GM20431 (cell line): ENCODE data around the gene PARPBP.
"Not testable (repeated sequence)": the region's sequence is repeated elsewhere in the genome, so short reads cannot be mapped to it uniquely, and the experiment has no call there.

Experiments used
- in situ Hi-C: fragments of 300-500 bp; cut with MseI, MboI; formaldehyde crosslinking; loops from one replicate; pipeline ENCODE4 v1.15.0; 2020; ENCODE audit warnings: low sequenced_read_pairs; ENCODE audit not compliant: unreplicated experiment

Gene PARPBP

GRCh38 chr12:102147062-102147587 lies 27.1 kb downstream of the PARPBP start:
- in situ Hi-C loops: not testable (repeated sequence)

DNA sequence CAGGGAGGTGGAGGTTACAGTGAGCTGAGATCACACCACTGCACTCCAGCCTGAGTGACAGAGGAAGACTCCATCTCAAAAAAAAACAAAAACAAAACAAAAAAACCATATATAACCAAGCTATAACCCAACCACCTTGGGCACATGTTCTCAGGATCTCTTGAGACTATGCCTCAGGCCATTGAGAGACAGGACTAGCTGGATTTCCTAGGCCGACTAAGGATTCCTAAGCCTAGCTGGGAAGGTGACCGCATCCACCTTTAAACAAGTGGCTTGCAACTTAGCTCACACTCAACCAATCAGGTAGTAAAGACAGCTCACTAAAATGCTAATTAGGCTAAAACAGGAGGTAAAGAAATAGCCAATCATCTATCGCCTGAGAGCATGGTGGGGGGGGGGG lies 35.2 kb downstream of the PARPBP start:
- in situ Hi-C loops: loop anchor here (25.0 kb wide), 1 partner anchor 332 kb away; the partner anchor contains the start of gene IGF1

DNA sequence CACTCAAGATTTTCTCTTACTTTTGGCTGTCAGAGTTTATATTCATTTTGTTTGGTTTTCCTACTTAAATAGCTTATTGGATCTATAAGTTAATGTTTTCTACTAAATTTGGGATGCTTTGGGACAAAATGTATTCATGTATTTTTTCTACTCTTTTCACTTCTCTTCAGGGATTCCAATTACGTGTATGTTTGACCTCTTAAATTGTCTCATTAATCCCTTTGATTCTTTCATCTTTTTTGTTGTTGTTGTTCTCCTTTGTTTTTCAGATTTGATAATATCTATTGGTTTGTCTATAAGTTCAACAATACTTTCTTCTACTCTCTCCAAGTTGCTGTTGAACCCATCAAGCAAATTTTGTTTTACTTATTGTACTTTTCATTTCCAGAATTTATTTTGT lies 43.4 kb downstream of the PARPBP start:
- in situ Hi-C loops: loop anchor here (25.0 kb wide), 1 partner anchor 324 kb away; the partner anchor contains the start of gene IGF1

DNA sequence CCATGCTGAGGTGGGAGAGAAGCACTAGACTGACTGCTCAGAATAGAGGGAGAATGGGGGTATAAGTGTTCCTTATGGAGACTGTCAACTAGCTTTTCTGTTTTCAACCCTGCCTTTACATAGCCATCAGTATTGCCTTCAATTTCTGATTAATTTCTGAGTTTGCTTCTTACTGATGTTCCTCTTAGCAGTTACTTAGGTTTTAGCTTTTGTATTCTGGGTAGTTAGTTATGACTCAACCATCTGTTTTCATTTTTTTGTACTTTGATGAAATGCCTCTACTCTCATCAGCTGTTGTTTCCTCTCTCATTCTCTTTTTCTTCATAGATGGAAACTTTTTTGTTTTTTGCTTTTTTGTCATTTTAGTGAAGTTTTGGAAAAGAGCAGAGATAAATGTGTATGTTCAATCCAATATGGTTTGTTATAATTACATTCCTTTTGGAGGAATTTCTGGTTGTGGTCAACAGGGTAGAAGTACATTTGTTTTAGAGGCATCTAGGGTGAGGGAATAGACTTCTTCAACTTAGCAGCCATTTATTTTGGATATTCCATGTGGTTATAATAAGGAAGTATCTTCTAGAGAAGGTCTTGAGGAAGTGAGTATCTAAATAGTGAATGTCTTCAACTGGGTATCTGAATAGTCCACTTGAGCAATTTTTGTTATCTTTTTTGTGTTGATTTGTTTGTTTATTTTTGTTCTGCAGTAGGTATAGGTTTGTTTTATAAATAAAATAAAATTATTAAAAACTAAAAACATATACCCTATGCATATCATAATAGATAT lies 48.0 kb downstream of the PARPBP start:
- in situ Hi-C loops: loop anchor here (25.0 kb wide), 1 partner anchor 319 kb away; the partner anchor contains the start of gene IGF1

DNA sequence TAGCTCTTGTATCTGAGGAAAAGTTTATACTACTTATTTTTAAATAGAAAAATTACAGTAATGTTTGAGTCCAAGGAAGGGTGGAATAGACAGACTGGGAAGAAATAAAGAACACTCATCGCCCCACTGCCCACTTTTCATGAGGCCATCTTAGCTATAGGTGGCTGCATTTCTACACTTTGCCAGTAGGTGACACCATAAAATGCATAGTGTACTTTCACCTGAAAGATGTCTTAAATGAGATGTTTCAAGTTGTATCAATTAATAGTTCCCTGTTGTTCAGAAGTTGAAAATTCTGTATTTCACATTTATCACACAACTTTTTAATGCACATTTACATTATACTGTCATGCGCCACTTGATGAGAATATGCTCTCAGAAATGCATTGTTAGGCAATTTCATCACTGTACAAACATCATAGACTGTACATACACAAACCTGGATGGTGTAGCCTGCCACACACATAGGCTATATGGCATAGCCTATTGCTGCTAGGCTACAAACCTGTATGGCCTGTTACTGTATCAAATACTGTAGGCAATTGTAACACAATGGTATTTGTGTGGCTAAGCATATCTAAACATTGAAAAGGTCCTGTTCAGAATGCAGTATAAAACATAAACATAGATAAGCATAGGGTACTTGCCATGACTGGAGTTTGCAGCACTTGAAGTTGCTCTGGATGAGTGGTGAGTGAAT lies 50.1 kb downstream of the PARPBP start:
- in situ Hi-C loops: loop anchor here (25.0 kb wide), 1 partner anchor 317 kb away; the partner anchor contains the start of gene IGF1

DNA sequence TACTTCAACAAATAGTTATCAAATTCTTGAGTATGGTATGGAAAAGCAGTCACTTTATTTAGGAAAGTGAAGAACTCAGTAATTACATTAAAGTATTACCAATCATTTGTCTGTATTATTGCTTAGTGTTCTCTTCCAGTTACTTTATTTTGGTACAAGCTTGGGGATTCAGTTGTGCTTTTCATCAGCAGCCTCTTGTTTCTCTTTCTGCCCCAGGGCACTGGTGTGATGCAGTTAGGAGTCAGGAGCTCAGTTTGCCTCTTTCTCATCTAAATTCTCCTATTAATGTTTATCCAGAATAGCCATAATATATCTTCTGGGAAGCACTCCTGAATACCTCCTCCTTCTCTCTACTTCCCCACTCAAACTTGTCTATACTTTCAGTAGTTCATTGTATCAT lies 52.0 kb downstream of the PARPBP start:
- in situ Hi-C loops: loop anchor here (25.0 kb wide), 1 partner anchor 315 kb away; the partner anchor contains the start of gene IGF1

- in situ Hi-C loops: loop anchor here (25.0 kb wide), 1 partner anchor 315 kb away; the partner anchor contains the start of gene IGF1
Observed at GRCh38 chr12:102172436-102172835, 52.5 kb downstream of the PARPBP start.

- in situ Hi-C loops: loop anchor here (25.0 kb wide), 1 partner anchor 313 kb away; the partner anchor contains the start of gene IGF1
Observed at GRCh38 chr12:102174117-102174516, 54.1 kb downstream of the PARPBP start.

GRCh38 chr12:102174761-102175160 lies 54.8 kb downstream of the PARPBP start:
- in situ Hi-C loops: loop anchor here (25.0 kb wide), 1 partner anchor 313 kb away; the partner anchor contains the start of gene IGF1

- in situ Hi-C loops: no loop called here
Observed at GRCh38 chr12:102182635-102183034, 62.7 kb downstream of the PARPBP start.

- in situ Hi-C loops: no loop called here
Observed at GRCh38 chr12:102195826-102196225, 75.8 kb downstream of the PARPBP start.

DNA sequence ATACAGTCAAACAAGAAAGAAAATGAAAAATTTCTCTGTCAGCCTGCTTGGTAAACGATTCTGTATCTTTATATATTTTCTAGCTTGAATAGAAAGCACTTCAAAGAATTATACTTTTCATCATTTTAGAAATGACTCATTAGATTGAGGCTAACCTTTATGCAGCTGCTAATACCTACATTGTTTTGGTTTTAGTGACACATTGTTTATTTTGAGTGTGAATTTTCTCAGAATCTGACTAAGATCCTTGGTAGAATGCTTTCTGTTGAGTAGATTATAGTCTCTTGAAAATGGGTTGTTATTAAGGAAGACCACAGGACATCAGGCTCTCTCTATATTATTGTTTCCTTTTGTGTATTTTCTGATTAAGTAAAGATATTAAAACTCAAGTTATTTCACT lies 77.8 kb downstream of the PARPBP start, which contains the start of gene PMCH:
TSS of gene PMCH (minus strand) at position 45 of the 400 bp plus-strand sequence. CDS start 63 bp downstream, outside the sequence.
- in situ Hi-C loops: no loop called here

GRCh38 chr12:102201436-102202061 lies 81.6 kb downstream of the PARPBP start:
- in situ Hi-C loops: no loop called here

GRCh38 chr12:102202556-102202955 lies 82.6 kb downstream of the PARPBP start:
- in situ Hi-C loops: no loop called here

GRCh38 chr12:102204025-102204424 lies 84.0 kb downstream of the PARPBP start:
- in situ Hi-C loops: no loop called here

DNA sequence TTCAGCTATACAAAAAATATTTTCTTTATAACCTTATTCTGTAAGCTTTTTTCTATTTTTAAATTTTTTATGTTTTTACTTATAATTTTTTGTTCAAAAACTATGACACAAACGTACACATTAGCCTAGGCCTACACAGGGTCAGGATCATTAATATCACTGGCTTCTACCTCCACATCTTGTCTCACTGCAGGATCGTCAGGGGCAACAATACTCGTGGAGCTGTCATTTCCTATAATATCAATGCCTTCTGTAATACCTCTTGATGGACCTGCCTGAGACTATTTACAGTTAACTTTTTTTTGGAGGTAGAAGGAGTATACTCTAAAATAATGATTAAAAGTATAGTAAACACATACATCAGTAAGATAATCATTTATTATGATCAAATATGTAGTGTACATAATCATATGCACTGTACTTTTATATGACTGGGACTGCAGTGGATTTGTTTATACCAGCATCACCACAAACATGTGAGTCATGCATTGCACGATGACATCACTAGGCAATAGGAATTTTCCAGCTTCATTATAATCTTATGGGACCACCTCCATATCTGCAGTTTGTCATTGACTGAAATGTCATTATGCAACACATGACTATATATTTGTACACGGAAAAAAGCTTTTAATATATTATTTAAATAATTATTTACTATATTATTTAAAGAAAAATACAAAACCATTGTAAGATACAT lies 96.2 kb downstream of the PARPBP start:
- in situ Hi-C loops: no loop called here

- in situ Hi-C loops: no loop called here
Observed at GRCh38 chr12:102220736-102221135, 100.8 kb downstream of the PARPBP start.

DNA sequence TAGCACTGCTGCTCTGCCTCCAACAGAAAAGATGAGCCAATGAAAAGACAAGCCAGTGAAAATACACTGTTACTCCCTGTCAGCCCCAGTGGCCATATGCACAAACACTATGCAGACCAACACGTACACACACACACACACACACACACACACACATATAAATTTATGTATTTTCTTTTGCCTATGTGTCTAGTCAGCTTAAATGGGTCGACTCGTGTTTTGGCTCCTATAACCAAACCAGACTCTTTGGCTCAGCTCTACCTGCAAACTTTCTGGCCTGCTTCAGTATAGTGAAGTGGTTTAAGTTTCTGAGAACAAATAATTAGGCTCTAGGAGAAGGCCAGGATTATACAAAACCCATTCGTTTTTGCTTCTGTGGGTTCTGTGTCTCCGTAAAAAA lies 108.0 kb downstream of the PARPBP start:
- in situ Hi-C loops: no loop called here

- in situ Hi-C loops: no loop called here
Observed at GRCh38 chr12:102232036-102232435, 112.1 kb downstream of the PARPBP start.
